Adrenal gland (tissue), 12 donors: Measurements from ENCODE around the gene SPEF1. TPM values are rescaled to one million over a fixed set of nuclear protein-coding genes. Genes with fewer than 3 reads are reported as not detected.

Experiments
- DNase-seq, 7 donors: peaks; one replicate each; pipeline ENCODE4 v3.0.0-alpha.2; 2019 to 2020
- H3K27ac ChIP-seq, 5 donors: fragments of 200-600 bp; sonication (generic) in 4 of 5; 1 replicate in 3 of 5; 2 replicates in 2 of 5; pipeline versions ENCODE4 v1.5.1 to v1.8.0; 2016 to 2020; ENCODE audit warnings: mild to moderate bottlenecking in 1 of 5
- H3K27me3 ChIP-seq: fragments of 200-600 bp; 2 replicates; pipeline ENCODE4 v1.8.0; 2021
- H3K36me3 ChIP-seq, 2 donors: fragments of 200-600 bp; replicated peaks in 1 of 2; 1 replicate in 1 of 2; 2 replicates in 1 of 2; pipeline versions ENCODE4 v1.5.1 to v1.8.0; 2018 to 2022
- H3K4me1 ChIP-seq, 2 donors: fragments of 200-600 bp; replicated peaks in 1 of 2; 1 replicate in 1 of 2; 2 replicates in 1 of 2; pipeline versions ENCODE4 v1.5.1 to v1.8.0; 2018 to 2021
- H3K4me3 ChIP-seq, 4 donors: fragments of 200-600 bp; sonication (generic) in 3 of 4; one replicate each; pipeline ENCODE4 v1.5.1; 2016 to 2018
- H3K9me3 ChIP-seq, 3 donors: fragments of 200-600 bp; sonication (generic) in 1 of 3; replicated peaks in 1 of 3; 1 replicate in 2 of 3; 2 replicates in 1 of 3; pipeline versions ENCODE4 v1.5.1 to v1.8.0; 2016 to 2021
- POLR2A ChIP-seq, 2 donors: fragments of 450-650 bp; IDR thresholded peaks; one replicate each; pipeline ENCODE4 v1.6.1; 2017; ENCODE audit warnings: antibody characterized with exemption in 2 of 2, mild to moderate bottlenecking in 2 of 2, moderate library complexity in 1 of 2
- WGBS, 4 donors: extraction: QIAGEN DNeasy Blood & Tissue Kit in 2 of 4; methylation state at CpG; one replicate each; pipeline versions ENCODE4 v1.1.5 to v1.1.7; 2013 to 2017; 5-methylcytosine and 5-hydroxymethylcytosine counted together
- intact Hi-C, 2 donors: fragments of 100-400 bp; cut with DNase I; formaldehyde crosslinking; loops; one replicate each; pipeline versions ENCODE4 v1.14.1 to v1.15.0; 2022 to 2023
- polyA plus RNA-seq, 3 donors: library from polyadenylated mRNA; stranded (reverse); fragments of 200-250 nt in 2 of 3; fragments of 350-450 nt in 1 of 3; fragmentation: Illumina TruSeq in 1 of 3; extraction: RNeasy Lipid Tissue Mini Kit (QIAGEN cat#74804) in 1 of 3; gene quantifications; one replicate each; pipeline ENCODE4 v1.2.3, GENCODE V29; 2013 to 2014
- total RNA-seq, 9 donors: library from RNA; depleted of rRNA in 4 of 9; stranded (reverse); fragments of >200 nt in 4 of 9; fragments of 120-200 nt in 1 of 9; fragmentation: NEBNext Ultra II Directional in 1 of 9; extraction: Animal tissue kit (Norgen Biotek cat#: 25700) in 1 of 9; gene quantifications; one replicate each; pipeline versions ENCODE4 v1.1.0 to v1.2.4, GENCODE V29; 2013 to 2023
- TF ChIP-seq, protein P1 (sequence below), 6 experiments: fragments of 450-650 bp in 4 of 6; fragments of 200-600 bp in 2 of 6; sonication (generic) in 1 of 6; IDR thresholded peaks; 1 replicate in 5 of 6; 2 replicates in 1 of 6; pipeline versions ENCODE4 v1.5.1 to v1.8.0; 2016 to 2021; ENCODE audit warnings: antibody characterized with exemption in 6 of 6, mild to moderate bottlenecking in 2 of 6, moderate library complexity in 1 of 6
- donor health status: healthy with polysubstance abuse.
- donor health status: Bipolar disorder and iron deficiency.
- donor health status: DM: yes; HTN: yes; CAD: no.
- donor health status: DM: no; HTN: no; CAD: no.
- donor health status: DM: no; HTN: no; CAD: no.
- donor health status: DM: yes; HTN: yes; CAD: no.

Gene SPEF1
- total and polyA plus RNA-seq, 12 donors = 0.14 to 1.4 (median 0.38) TPM; not detected in 2

DNA sequence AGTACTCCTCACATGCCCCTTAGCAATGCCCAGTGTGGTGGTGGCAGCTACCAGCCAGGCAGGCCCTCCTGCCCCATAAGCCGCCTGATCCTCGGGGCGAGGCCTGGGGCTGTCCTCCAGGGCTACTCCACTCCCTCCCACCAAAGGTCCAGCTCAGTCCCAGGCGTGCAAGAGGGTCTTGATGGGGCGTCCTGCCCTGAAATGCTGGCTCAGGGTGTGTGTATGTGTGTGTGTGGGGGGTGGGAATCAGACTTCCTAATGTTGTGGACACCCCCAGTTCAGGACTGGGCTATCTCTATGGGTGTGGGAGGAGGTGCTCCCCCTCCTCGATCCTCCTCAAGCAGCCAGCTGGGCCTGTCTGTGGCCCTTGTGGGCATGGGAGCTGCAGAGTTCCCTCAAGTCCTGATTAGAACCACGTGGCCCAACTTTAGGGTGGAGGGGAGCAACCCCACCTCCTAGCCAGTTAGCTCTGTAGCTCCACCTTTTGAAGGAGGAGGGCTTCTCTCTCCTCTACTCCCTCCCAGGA is 41.3 kb downstream of the SPEF1 start:
- intact Hi-C loops = no loop called here
- DNase-seq = no peak

DNA sequence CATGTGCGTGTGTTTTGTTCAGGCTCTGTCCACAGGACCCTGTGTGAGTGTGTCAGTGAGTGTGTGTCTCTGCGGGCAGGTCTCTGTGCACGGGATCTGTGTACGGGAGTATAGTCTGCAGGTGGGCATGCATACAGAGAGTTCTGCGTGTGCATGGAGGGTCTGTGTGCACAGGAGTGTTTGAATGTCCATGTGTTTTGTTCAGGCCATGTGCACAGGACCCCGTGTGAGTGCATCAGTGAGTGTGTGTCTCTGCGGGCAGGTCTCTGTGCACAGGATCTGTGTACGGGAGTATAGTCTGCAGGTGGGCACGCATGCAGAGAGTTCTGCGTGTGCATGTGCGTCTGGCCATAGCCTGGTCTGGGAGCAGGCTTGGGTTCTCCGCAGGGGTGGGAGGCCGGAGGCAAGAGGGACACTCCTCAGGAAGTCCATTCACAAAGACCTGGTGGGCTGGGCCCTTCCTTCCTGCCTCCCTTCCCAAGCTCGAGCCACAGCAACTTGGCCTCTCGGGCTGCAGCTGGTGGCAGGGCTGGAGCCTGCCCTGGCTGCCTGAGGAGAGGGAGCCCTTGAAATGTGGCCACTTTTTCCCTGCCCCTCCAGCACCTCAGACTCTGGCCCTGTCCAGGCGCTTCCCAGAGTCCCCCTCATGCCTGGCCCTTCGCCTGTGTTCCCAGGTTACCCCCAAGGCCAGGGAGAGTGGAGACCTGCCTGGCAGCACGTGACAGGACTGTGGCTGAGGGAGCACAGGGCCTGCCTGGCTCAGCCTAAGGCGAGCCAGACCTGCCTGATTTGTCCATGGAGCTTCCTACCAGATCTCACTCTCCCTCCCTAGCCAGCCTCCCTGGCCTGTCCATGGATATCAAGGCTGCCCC is 42.0 kb downstream of the SPEF1 start:
- no peaks in the 10 kb centered on the region for H3K9me3 ChIP-seq
- DNase-seq = peak in 3 of 7 donors; percentile 23 to 62 (median 28)
- H3K4me3 ChIP-seq = no peak overlapping the region
- no peaks in the 10 kb centered on the region for H3K36me3 ChIP-seq
- WGBS, 4 donors = 68 to 88% (median 72%) methylated on average over 7 to 19 of the region's 19 CpGs
- H3K27ac ChIP-seq = peak overlapping the region in 1 of 5 donors; percentile 58
- H3K27me3 ChIP-seq = no peaks in the 10 kb centered on the region
- intact Hi-C loops = no loop called here
- TF ChIP-seq, protein P1, sequence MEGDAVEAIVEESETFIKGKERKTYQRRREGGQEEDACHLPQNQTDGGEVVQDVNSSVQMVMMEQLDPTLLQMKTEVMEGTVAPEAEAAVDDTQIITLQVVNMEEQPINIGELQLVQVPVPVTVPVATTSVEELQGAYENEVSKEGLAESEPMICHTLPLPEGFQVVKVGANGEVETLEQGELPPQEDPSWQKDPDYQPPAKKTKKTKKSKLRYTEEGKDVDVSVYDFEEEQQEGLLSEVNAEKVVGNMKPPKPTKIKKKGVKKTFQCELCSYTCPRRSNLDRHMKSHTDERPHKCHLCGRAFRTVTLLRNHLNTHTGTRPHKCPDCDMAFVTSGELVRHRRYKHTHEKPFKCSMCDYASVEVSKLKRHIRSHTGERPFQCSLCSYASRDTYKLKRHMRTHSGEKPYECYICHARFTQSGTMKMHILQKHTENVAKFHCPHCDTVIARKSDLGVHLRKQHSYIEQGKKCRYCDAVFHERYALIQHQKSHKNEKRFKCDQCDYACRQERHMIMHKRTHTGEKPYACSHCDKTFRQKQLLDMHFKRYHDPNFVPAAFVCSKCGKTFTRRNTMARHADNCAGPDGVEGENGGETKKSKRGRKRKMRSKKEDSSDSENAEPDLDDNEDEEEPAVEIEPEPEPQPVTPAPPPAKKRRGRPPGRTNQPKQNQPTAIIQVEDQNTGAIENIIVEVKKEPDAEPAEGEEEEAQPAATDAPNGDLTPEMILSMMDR (IDR thresholded peaks at IDR 0.05) = no peak
- no peak for TF ChIP-seq POLR2A (IDR thresholded peaks at IDR 0.05)
- H3K4me1 ChIP-seq = no peaks in the 10 kb centered on the region

More for the DNA sequence above, 41.3 kb downstream of the SPEF1 start:
- 79 to 88% (median 84%) methylated on average over 2 to 7 of the region's 7 CpGs for WGBS, 4 donors
- no peaks in the 10 kb centered on the region for H3K36me3 ChIP-seq
- H3K4me3 ChIP-seq = no peak overlapping the region
- H3K9me3 ChIP-seq = no peaks in the 10 kb centered on the region
- H3K4me1 ChIP-seq = no peaks in the 10 kb centered on the region
- peak overlapping the region in 1 of 5 donors; percentile 58 for H3K27ac ChIP-seq
- TF ChIP-seq, protein P1 (IDR thresholded peaks at IDR 0.05) = no peak
- no peak for TF ChIP-seq POLR2A (IDR thresholded peaks at IDR 0.05)
- no peaks in the 10 kb centered on the region for H3K27me3 ChIP-seq

DNA sequence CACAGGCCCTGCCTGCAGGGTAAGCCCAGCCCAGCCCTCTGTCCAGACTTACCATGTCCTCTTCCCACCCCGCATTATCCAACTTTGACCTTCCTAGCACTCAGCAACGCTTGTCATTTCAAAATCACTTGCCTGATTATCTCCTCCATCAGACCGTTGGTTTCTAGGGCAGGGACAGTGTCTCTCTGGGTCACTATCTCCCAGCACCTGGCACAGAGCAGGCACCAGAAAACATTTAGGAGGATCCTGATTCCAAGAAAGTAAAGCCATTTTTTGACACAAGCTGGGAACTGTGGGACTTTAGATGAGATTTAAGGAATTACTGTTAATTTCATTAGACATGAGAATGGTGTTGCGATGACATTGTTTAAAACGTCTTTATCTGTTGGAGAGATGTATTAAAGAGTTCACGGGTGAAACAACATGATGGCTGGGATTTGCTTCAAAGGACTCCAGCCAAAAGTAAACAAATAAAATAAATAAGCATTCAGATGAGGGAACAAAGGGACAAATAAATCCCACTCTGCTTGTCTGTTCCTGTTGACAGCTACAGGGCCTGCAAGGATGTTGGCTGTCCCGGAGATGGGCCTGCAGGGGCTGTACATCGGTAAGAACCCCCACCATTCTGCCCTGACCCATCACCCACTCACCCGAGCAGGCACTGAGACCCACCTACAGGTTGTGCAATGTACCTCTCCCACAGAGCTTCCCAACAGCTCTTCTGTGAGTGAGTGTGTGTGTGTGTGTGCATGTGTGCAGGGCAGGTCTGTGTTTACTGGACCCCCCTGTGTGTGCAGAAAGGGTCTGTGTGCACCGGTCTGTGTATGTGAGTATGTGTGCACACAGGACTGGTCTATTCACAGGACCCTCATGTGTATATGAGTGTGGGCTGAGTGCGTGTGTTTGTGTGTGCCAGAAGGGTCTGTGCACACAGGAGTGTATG is 42.9 kb downstream of the SPEF1 start:
- DNase-seq = peak in 1 of 7 donors; percentile 14

More for the DNA sequence above, 42.9 kb downstream of the SPEF1 start:
- Histone ChIP-seq H3K36me3 (no peaks in the 10 kb centered on the region), H3K9me3 (no peaks in the 10 kb centered on the region), H3K4me3 (no peak overlapping the region), H3K27ac (no peak overlapping the region), H3K27me3 (no peaks in the 10 kb centered on the region), H3K4me1 (no peaks in the 10 kb centered on the region)
- no peak for TF ChIP-seq POLR2A (IDR thresholded peaks at IDR 0.05)
- TF ChIP-seq, protein P1 (IDR thresholded peaks at IDR 0.05) = no peak
- 59 to 66% (median 63%) methylated on average over 11 of the region's 11 CpGs for WGBS, 4 donors
- intact Hi-C loops = no loop called here
